ENCODE results near the gene GCSAM.
A peak's percentile ranks its signal among the peaks of the same experiment; 100 is the strongest.

Gene GCSAM

DNA sequence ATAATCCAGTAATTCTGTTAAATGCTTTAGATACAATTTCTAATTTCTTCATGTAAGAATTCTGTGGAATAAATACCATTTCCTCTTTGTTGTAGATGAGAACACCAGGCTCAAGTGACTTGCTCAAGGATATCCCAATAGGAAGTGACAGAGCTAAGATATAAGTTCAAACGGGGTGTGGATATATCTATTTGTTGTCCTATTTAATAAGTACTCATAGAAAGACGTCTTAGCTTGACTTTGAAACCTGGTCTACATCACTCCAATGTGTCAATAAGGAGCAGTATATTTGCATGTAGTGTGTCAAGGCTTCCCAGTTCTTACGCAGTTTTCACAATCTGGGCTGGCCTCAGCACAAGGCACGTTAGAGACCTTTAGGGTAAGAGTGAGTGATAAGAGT, 4.7 kb upstream of the GCSAM start:
- H3K9me3 Mint-ChIP-seq = no peaks in the 10 kb centered on the region
- TF ChIP-seq, protein P1, sequence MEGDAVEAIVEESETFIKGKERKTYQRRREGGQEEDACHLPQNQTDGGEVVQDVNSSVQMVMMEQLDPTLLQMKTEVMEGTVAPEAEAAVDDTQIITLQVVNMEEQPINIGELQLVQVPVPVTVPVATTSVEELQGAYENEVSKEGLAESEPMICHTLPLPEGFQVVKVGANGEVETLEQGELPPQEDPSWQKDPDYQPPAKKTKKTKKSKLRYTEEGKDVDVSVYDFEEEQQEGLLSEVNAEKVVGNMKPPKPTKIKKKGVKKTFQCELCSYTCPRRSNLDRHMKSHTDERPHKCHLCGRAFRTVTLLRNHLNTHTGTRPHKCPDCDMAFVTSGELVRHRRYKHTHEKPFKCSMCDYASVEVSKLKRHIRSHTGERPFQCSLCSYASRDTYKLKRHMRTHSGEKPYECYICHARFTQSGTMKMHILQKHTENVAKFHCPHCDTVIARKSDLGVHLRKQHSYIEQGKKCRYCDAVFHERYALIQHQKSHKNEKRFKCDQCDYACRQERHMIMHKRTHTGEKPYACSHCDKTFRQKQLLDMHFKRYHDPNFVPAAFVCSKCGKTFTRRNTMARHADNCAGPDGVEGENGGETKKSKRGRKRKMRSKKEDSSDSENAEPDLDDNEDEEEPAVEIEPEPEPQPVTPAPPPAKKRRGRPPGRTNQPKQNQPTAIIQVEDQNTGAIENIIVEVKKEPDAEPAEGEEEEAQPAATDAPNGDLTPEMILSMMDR (IDR thresholded peaks at IDR 0.05; ENCODE audit: unreplicated experiment in 3 of 3) = no peak
- no peaks in the 10 kb centered on the region for H3K27me3 Mint-ChIP-seq (ENCODE audit: low read depth)
- no peaks in the 10 kb centered on the region for H3K36me3 Mint-ChIP-seq (ENCODE audit: low read depth)
- H3K27ac Mint-ChIP-seq = no peak overlapping the region
- H3K4me3 Mint-ChIP-seq = no peak overlapping the region
- H3K4me1 Mint-ChIP-seq = peaks cover 31% of the 10 kb centered on the region

DNA sequence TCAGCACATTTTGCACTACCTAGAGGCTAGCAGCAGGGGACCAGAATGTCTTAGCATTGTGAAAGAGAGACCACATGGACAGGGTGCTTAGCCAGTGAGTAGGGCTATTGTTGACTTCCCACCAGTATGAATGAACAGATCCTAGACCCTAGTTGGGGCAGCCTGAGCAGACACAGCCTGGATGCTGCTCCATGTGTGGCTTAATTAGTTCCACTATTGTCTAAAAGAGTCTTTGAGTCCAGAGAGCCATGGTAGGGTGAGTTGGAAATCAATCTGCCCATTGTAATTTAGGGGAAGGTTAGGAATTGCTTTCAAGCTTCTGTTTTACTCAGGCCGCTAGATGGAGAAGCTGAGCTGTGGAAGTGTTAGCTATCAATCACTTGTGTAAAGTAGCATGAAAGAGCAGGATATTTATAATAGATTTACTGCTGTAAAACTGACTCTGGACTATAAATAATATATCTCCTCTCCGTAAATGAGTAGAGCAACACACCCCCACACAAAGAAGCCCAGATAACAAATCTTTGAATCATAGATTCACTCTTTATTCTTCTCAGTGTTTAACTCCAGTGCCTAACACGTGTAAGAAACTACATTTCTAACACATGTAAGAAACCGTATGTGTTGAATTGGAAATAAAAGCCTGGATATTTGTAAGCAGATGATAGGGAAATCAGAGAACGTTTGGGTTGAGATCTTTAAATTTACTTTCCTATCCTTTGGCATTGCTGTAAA, 4.1 kb upstream of the GCSAM start:
- Mint-ChIP-seq H3K9me3 (no peaks in the 10 kb centered on the region), H3K4me1 (peaks cover 31% of the 10 kb centered on the region), H3K36me3 (ENCODE audit: low read depth) (no peaks in the 10 kb centered on the region), H3K27ac (no peak overlapping the region), H3K4me3 (no peak overlapping the region), H3K27me3 (ENCODE audit: low read depth) (no peaks in the 10 kb centered on the region)
- TF ChIP-seq, protein P1 (IDR thresholded peaks at IDR 0.05; ENCODE audit: unreplicated experiment in 3 of 3) = peak; percentile 51 to 57 (median 54)

DNA sequence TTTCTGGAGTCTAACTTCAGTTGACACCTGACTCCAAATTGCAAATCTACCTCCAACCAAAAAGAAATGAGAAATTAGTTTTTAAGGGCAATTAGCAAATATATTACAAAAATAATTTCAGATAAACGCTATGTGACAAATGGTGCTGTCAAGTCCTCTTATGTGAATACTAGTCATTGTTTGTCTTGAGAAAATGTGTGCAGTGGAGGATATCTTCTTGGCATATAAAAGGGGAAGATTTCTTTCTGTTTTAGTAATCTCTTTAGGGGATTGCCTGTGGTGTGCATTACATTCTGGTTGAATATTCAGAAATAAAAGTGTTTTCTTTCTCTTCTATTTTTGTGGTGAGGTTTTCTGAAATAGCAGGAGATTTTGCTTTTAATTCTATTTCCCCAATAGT, 3.0 kb upstream of the GCSAM start:
- H3K4me3 Mint-ChIP-seq = no peak overlapping the region
- H3K4me1 Mint-ChIP-seq = peaks cover 31% of the 10 kb centered on the region
- H3K27me3 Mint-ChIP-seq (ENCODE audit: low read depth) = no peaks in the 10 kb centered on the region
- H3K9me3 Mint-ChIP-seq = no peaks in the 10 kb centered on the region
- peak overlapping the region in 1 of 3 experiments; percentile 3 for H3K27ac Mint-ChIP-seq
- TF ChIP-seq, protein P1 (IDR thresholded peaks at IDR 0.05; ENCODE audit: unreplicated experiment in 3 of 3) = no peak
- no peaks in the 10 kb centered on the region for H3K36me3 Mint-ChIP-seq (ENCODE audit: low read depth)

DNA sequence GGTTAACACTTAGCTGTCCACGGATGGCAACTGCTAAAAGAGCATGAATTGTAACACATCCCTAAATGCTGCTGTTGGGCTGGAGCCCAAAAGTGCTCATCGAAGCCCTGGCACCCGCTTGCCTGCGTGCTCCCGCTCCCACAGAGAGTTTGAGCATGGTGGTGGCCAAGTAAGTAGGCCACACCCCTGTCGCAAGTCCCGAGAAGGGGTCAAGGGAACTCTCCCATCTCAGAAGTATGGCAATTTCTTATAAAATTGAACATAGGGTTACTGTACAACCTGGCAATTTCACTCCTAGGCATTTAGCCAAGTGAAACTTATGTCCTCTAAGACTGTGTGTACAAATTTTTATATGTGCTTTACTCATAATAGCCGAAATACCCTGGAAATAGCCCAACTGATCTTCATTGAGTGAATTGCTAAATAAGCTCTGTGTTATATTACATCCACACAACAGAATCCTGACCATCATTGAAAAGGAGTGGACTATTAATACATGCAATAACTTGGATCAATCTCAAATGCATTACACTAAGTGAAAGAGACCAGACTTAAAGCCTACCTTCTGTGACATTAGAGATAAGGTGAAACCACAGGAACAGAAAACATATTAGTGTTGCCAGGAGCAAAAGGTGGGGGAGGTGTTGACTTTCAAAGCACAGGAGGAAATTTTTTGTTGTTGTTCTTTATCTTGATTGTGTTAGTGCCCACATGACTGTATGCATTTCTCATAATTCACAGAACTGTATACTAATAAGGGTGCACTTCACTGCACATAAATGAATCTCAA, 1.5 kb upstream of the GCSAM start:
- TF ChIP-seq, protein P1 (IDR thresholded peaks at IDR 0.05; ENCODE audit: unreplicated experiment in 3 of 3) = no peak
- H3K9me3 Mint-ChIP-seq = no peaks in the 10 kb centered on the region
- H3K27ac Mint-ChIP-seq = no peak overlapping the region
- no peaks in the 10 kb centered on the region for H3K27me3 Mint-ChIP-seq (ENCODE audit: low read depth)
- H3K36me3 Mint-ChIP-seq (ENCODE audit: low read depth) = no peaks in the 10 kb centered on the region
- peaks cover 34% of the 10 kb centered on the region for H3K4me1 Mint-ChIP-seq
- no peak overlapping the region for H3K4me3 Mint-ChIP-seq

DNA sequence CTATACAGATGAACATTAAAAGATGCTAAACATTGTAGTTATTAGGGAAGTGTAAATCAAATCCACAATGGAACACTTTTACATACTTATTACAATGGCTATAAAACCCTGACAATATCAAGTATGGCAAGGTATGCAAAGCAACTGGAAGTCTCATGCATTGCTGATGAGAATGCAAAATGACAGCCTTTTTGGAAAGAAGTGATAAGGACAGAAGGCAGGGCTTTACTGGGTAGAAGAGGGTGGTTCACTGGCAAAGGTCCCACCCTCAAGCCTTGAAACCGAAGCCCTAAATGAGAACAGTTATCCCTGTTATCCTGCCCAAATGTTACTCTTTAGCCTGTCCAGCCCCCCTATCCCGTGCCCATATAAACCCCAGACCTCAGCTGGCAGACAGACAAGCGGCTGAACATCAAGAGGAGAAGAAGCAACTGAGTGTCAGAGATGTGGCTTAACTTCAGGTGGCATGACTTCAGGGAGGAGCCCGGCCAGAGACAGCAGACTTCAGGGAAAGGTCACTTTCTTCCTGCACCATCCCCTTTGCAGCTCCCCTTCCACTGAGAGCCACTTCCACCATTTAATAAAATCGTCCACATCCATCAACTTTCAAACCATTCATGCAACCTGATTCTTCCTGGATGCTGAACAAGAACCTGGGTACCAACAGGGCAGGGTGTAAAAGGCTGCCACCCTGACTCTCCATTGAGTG, 732 bp upstream of the GCSAM start:
- H3K27me3 Mint-ChIP-seq (ENCODE audit: low read depth) = no peaks in the 10 kb centered on the region
- no peak overlapping the region for H3K4me3 Mint-ChIP-seq
- no peak overlapping the region for H3K27ac Mint-ChIP-seq
- no peaks in the 10 kb centered on the region for H3K36me3 Mint-ChIP-seq (ENCODE audit: low read depth)
- H3K4me1 Mint-ChIP-seq = peaks cover 42% of the 10 kb centered on the region
- TF ChIP-seq, protein P1 (IDR thresholded peaks at IDR 0.05; ENCODE audit: unreplicated experiment in 3 of 3) = no peak
- no peaks in the 10 kb centered on the region for H3K9me3 Mint-ChIP-seq
